Measurements from ENCODE around the gene ATP6V1F.
A peak's percentile ranks its signal among the peaks of the same experiment; 100 is the strongest.

The ATP6V1F gene

GRCh38 chr7:128869138-128869943, 6.7 kb downstream of the ATP6V1F start:
- peak; percentile 44 for DNase-seq

- peak; percentile 7 for DNase-seq
Observed at GRCh38 chr7:128869944-128870285, 7.3 kb downstream of the ATP6V1F start.

- DNase-seq: no peak
Observed at GRCh38 chr7:128871050-128871449, 8.4 kb downstream of the ATP6V1F start.

- DNase-seq: no peak
Observed at GRCh38 chr7:128872394-128872824, 9.8 kb downstream of the ATP6V1F start.

GRCh38 chr7:128873234-128873633, 10.6 kb downstream of the ATP6V1F start:
- DNase-seq: no peak

GRCh38 chr7:128874140-128875031, 11.7 kb downstream of the ATP6V1F start:
- no peak for DNase-seq

GRCh38 chr7:128875523-128875948, 12.9 kb downstream of the ATP6V1F start:
- DNase-seq: no peak

GRCh38 chr7:128876127-128876526, 13.5 kb downstream of the ATP6V1F start:
- no peak for DNase-seq

GRCh38 chr7:128876586-128876977, 13.9 kb downstream of the ATP6V1F start:
- DNase-seq: no peak

- no peak for DNase-seq
Observed at GRCh38 chr7:128876978-128877755, 14.5 kb downstream of the ATP6V1F start.

- no peak for DNase-seq
Observed at GRCh38 chr7:128877756-128878120, 15.1 kb downstream of the ATP6V1F start.

- no peak for DNase-seq
Observed at GRCh38 chr7:128878226-128879105, 15.8 kb downstream of the ATP6V1F start.

- DNase-seq: no peak
Observed at GRCh38 chr7:128879461-128879938, 16.8 kb downstream of the ATP6V1F start.

- DNase-seq: no peak
Observed at GRCh38 chr7:128879939-128880746, 17.5 kb downstream of the ATP6V1F start.

GRCh38 chr7:128880791-128881457, 18.3 kb downstream of the ATP6V1F start:
- no peak for DNase-seq

GRCh38 chr7:128881458-128882125, 18.9 kb downstream of the ATP6V1F start:
- no peak for DNase-seq

GRCh38 chr7:128882134-128882533, 19.5 kb downstream of the ATP6V1F start:
- no peak for DNase-seq

GRCh38 chr7:128883622-128884448, 21.2 kb downstream of the ATP6V1F start:
- DNase-seq: peak; percentile 84
